ENCODE results near the gene WDR91. TPM values are rescaled to one million over a fixed set of nuclear protein-coding genes. Genes with fewer than 3 reads are reported as not detected.

Gene WDR91
- total RNA-seq, 1 donor from 2014 or later, result 27.1 TPM

DNA sequence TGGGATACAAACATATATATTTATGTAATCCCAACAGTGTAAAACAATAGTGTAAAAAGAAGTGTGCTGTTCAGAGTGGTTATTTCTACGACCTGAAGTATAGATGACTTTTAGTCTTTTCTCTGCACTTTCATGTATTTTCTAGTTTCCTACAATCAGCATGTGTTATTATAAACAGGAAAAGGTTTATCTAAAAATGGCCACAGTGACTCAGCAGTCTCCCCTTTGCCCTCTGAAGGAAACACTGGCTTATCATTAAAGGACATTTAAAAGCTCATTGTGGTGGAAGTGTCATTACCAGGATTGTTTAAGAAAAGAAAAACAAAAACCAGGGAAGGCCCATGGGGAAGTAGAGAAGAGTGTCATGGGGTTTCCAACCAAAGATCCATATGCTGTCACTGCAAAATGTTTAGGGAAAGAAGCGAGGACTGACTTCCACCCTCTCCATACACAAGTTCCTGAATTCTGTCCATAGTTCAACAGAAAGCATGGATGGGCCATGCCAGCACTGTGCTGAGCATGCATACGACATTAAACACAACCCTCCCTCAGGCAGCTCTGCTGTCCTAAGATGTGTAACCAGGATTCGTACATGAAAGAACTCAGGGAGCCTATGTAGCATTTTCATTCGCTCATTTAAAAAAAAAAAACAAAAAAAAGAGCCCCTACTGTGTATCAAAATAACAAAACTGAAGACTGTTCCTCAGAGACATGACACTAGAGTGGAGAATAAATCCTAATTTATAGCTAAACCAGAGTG, 51.0 kb downstream of the WDR91 start:
- ATAC-seq, result peak in 1 of 2 donors; percentile 26
- H3K27me3 ChIP-seq (ENCODE audit: low read depth), result no peaks in the 10 kb centered on the region
- no peak for DNase-seq
- TF ChIP-seq, protein P1, sequence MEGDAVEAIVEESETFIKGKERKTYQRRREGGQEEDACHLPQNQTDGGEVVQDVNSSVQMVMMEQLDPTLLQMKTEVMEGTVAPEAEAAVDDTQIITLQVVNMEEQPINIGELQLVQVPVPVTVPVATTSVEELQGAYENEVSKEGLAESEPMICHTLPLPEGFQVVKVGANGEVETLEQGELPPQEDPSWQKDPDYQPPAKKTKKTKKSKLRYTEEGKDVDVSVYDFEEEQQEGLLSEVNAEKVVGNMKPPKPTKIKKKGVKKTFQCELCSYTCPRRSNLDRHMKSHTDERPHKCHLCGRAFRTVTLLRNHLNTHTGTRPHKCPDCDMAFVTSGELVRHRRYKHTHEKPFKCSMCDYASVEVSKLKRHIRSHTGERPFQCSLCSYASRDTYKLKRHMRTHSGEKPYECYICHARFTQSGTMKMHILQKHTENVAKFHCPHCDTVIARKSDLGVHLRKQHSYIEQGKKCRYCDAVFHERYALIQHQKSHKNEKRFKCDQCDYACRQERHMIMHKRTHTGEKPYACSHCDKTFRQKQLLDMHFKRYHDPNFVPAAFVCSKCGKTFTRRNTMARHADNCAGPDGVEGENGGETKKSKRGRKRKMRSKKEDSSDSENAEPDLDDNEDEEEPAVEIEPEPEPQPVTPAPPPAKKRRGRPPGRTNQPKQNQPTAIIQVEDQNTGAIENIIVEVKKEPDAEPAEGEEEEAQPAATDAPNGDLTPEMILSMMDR (IDR thresholded peaks at IDR 0.05), result no peak
- peaks cover 5% of the 10 kb centered on the region for H3K9me3 ChIP-seq
- peak overlapping the region; percentile 65 for H3K27ac ChIP-seq
- H3K36me3 ChIP-seq, result peaks cover 20% of the 10 kb centered on the region
- H3K4me3 ChIP-seq, result no peak overlapping the region
- intact Hi-C loops (cut with DNase I), result no loop called here
- H3K4me1 ChIP-seq, result peaks cover 72% of the 10 kb centered on the region

DNA sequence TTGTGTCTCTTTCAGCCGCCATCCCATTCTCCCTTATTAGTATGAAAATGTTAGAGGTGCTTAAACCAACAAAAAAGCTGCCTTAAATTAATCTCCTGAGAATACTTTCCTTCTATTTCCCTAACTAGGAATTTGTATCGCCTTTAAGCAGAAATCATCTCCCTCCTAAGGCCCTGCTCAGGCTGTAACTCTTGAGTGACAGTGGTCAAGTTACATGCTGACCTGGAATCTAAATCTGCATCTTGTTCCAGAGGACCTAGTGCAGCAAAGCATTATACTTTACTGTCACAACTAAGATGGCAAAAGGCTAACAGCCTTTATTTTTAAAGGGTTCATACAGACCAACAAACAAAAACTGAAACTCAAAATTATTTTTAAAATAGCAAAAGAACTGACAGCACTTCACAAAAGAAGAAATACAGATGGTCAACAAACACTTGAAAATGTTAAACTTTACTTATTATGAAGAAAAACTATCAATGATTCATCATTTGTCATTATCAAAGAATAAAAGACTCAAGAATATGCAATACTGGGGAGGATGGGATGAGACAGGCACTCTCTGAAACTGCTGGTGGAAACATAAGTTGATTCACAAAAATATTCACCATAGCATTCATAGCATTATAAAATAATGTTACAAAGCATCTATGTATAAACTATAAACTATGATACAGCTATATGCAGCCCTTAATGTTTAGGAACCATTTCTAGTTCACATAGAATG, 51.8 kb downstream of the WDR91 start:
- ATAC-seq (no peak), DNase-seq (no peak)
- peaks cover 5% of the 10 kb centered on the region for H3K9me3 ChIP-seq
- peaks cover 65% of the 10 kb centered on the region for H3K4me1 ChIP-seq
- no peak overlapping the region for H3K4me3 ChIP-seq
- peaks cover 12% of the 10 kb centered on the region for H3K36me3 ChIP-seq
- TF ChIP-seq, protein P1 (IDR thresholded peaks at IDR 0.05), result no peak
- intact Hi-C loops (cut with DNase I), result no loop called here
- no peaks in the 10 kb centered on the region for H3K27me3 ChIP-seq (ENCODE audit: low read depth)
- peak overlapping the region; percentile 65 for H3K27ac ChIP-seq

DNA sequence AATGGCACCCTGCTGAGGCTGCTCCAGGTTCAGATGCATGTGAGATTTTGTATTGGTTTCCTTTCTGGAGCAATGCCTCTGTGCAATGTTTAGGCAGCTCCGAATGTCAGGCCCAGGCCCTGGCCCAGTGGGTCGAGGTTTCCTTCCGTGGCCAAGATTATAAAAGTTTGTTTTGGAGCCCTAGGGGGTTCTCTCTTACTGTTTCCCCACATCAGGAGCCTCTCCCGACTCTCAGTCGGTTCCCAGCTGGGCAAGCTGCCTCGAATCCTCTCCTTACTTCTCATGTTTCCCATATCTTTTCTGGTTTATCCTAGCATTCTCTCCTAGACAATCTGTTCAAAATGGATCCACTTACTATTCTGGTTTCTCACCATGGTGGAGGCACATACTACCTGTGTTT, 52.5 kb downstream of the WDR91 start:
- Histone ChIP-seq H3K4me3 (no peak overlapping the region), H3K27me3 (ENCODE audit: low read depth) (no peaks in the 10 kb centered on the region), H3K4me1 (peaks cover 60% of the 10 kb centered on the region), H3K36me3 (peaks cover 6% of the 10 kb centered on the region), H3K9me3 (peaks cover 5% of the 10 kb centered on the region), H3K27ac (peak overlapping the region; percentile 40)
- DNase-seq, result no peak
- intact Hi-C loops (cut with DNase I), result no loop called here
- no peak for ATAC-seq
- TF ChIP-seq, protein P1 (IDR thresholded peaks at IDR 0.05), result no peak

DNA sequence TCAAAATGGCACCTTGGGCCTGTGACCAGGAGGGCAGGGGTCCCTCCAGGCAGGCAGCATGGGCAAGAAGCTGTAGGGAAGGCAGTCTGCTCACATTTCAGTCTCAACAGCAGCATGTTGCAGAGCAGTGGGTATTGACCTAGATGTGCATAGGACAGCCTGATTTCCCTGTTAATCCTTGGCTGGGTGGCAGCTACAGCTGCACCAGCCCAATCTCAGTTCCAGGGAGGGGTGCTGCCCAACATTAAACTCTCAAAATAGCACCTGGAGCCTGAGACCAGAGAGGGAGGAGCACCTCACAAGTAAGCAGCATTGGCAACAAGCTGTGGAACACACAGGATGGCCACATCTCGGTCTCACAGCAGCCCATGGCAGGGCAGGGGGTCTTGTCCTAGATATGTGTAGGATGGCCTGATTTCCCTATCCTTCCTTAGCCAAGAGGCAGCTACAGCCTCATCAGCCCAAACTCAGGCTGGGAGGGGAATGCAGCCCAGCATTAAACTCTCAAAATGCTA, 53.1 kb downstream of the WDR91 start:
- Histone ChIP-seq H3K9me3 (peaks cover 5% of the 10 kb centered on the region), H3K4me1 (peaks cover 53% of the 10 kb centered on the region), H3K27ac (peak overlapping the region; percentile 40), H3K4me3 (no peak overlapping the region), H3K36me3 (no peaks in the 10 kb centered on the region), H3K27me3 (ENCODE audit: low read depth) (no peaks in the 10 kb centered on the region)
- no peak for DNase-seq
- TF ChIP-seq, protein P1 (IDR thresholded peaks at IDR 0.05), result no peak
- no peak for ATAC-seq
- intact Hi-C loops (cut with DNase I), result no loop called here

DNA sequence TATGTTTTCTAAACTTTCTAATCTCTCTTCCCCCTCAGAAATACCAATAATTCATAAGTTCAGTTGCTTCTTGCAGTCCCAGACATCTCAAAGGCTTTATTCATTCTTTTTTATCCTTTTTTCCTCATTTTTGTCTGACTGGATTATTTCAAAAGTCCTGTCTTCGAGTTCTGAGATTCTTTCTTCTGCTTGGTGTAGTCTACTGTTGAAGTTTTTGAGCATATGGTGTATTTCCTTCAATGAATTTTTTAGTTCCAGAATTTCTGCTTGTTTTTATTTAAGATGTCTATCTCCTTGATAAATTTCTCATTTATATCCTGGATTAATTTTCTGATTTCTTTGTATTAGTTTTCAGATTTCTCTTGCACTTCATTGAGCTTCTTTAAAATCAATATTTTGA, 55.0 kb downstream of the WDR91 start:
- TF ChIP-seq, protein P1 (IDR thresholded peaks at IDR 0.05), result no peak
- peaks cover 52% of the 10 kb centered on the region for H3K4me1 ChIP-seq
- DNase-seq, result no peak
- ATAC-seq, result no peak
- H3K9me3 ChIP-seq, result peaks cover 5% of the 10 kb centered on the region
- no peak overlapping the region for H3K4me3 ChIP-seq
- intact Hi-C loops (cut with DNase I), result no loop called here
- H3K36me3 ChIP-seq, result no peaks in the 10 kb centered on the region
- no peaks in the 10 kb centered on the region for H3K27me3 ChIP-seq (ENCODE audit: low read depth)
- no peak overlapping the region for H3K27ac ChIP-seq
